NCI-H2107 treated with DMSO at 0.1 percent for 48 hours (cell line): ENCODE results near the gene CHCHD3.
"Not testable (repeated sequence)": the region's sequence is repeated elsewhere in the genome, so short reads cannot be mapped to it uniquely, and the experiment has no call there.

Experiments used
- DNase-seq: peaks from one replicate; lab custom pipeline; 2025; ENCODE audit not compliant: unreplicated experiment; lab: John Stamatoyannopoulos, UW

The CHCHD3 gene

DNA sequence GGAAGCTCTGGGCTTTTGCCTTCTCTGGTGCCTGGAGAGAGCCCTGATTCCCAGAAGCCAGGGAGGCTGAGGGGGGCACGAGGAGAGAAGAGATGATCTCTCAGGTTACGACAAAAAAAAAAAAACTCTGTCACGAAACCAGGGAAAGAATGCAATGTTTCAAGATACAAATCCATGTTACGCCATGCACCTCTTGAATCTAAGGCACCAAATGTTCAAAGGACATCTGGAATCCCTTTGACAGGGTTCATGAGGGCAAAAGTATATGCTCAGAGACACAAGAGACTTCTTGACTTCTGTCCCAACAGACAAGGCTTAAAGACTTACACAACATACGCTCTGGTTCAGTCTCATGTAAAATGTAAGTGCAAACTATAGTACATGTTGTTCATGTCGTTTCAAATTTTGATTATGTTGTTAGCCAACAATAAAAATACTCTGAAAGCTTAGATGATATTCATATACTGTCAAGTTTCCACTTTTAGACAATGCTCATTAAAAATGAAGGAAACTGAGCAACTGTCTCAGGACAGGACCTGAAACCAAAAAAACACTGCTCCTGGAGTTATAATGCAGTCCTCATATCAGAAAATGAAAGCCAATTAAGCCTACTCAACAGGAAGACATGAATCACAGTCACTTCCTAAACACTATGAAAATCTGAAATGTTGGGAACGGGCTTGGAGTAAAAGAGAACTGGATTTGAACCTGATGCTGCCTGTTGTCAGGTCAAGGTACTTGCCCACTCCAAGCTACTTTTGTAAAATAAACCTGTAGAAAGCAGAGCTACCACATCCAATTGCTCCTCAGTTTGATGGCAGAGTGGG lies 72.3 kb downstream of the CHCHD3 start:
- no peak for DNase-seq

DNA sequence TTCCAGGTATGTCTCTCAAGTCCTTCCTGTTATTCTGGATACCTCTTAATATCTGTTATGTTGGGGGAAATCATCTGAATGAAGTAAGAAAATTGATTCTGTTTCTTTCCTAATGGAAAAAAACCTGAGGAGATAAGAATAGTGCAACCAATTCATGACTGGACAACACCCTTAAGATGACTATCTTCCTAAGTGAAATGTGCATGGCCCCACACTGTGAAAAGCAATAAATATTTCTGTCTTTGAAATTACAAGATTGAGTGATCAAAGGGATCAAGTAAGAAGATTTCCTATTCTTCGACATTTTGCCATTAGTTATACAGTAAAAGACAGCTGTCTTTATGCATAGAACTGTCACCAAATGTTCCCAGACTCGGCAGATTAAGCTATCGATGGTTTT lies 73.9 kb downstream of the CHCHD3 start:
- no peak for DNase-seq

DNA sequence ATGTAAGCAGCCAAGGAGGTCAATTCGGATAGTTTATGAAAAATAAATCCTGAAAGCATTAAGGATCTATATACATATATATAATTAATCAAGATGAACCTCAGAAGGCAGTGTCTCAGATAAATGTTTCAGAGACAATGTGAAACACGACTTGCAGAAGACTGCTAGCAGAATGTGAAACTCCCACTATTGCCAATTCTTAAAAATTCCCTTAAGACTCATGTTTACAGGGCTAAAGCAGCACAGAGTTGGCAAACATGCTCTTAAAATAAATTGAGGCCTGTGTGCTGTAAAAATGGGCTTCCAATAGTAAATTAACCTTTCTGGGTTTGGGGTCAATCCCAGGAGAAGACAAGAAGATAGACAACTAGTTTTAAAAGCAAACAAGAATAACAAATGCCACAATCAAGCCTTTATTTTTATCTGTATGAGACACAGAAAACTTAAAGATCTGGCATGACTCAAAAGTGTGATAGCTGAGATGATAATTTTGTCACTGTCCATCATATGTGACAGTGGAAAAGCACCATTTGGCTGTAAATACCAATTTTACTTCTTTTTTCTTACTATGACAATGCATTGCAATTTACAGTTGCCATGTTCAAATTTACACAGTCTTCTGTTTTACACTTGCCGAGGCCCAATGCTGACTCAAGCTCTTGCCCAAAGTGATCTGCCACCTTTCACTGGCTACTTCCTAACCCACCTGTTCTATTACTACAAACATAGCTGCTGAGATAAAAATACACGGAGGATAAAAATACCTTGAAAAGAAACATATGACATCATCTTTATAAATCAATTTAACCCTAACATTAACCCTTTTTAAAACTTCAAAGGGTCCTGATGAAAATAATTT lies 78.6 kb downstream of the CHCHD3 start:
- DNase-seq = no peak

DNA sequence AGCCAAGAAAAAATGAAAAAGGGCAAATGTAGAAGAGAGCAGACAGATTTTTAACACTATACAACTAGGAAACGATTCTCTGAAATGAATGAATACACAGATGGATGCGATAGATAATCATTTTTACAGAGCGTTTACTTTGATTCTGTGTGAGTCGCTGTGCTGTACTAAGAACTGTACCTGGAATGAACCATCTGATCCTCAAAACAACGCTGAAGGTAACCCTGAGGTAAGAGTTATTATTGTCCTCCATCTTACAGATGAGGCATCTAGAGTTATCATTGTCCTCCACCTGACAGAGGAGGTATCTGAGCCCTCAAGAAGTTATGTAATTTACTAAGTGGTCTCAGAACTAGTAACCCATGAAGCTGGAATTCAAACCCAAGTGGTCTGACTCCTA lies 80.2 kb downstream of the CHCHD3 start:
- DNase-seq = no peak

DNA sequence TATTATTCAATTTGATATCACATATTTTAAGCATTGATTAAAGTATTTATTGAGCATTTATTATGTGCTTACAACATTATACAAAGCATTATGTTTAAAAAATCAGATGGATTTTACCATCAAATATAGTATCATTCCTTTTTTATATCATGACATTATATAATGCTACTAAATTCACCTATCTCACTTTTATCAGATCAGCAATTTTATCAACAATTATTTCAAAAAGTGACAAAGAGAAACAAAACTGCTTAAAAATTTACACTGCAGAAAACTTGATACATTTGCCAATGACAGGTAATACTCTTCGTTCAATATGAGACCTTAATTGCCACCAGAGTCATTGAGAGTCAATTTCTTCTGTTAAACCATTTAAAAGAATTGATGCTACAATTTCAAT lies 82.0 kb downstream of the CHCHD3 start:
- no peak for DNase-seq

DNA sequence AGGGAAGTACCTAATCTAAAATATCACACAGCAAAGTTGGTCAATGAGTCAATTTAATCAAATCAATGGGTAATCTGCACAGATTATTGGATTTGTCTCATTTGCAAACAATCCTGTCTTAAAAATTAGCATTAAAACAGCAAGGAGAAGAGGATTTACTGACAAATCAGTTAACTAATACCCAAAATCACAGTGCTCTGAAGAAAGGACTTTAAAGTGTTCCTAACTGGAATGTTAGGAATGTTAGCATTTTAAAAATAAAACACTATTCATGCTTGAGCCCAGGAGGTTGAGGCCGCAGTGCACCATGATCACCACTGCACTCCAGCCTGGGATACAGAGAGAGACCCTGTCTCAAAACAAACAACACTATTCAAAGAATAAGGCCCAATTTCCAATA lies 83.1 kb downstream of the CHCHD3 start:
- no peak for DNase-seq

DNA sequence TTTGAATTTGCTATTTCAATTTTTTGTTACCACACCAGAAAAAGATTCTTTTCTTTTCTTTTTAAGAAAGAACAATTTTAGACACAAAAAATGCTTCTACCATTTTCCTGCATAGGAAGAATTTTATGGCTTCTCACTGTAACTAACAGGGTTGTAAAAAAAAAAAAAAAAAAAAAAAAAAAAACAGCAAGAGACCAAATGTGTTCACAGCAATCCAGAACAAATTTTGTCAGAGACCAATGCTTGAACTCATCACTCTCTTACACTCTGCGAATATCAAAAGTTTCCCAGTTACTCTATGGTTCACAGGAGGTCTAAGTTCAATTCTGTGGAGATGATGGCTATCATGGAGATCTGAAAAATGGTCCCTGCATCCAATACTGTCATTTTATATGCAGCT lies 84.4 kb downstream of the CHCHD3 start:
- no peak for DNase-seq

DNA sequence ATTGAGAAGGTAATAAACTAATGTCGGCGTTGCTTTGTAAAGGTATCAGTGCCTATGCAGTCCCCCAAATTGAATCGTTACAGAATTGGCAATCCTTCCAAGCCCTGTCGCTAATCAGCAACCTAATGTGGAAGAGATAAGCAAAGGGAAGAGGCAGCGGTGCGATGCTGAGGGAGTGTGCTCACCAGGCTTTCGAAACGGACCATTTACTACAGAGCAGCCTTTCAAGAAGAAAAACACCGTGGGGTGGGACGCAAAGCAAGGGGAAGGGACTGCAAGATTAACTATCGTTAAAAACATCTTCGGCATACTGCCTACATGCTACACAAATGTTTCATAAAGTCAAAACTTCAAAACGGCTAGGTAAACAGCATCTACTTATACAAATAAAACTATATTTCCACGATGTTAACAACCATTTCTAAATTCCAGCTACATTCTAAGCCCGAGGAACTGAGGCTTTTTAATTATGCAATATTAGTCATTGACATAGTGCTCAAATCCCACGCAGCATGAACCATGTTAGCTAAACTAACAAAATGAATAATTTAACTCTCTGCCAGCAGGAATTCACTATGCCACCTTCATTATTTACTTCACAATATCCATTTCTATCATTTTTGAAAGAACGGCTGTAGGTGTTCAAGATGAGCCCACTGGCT lies 85.2 kb downstream of the CHCHD3 start:
- DNase-seq = no peak

DNA sequence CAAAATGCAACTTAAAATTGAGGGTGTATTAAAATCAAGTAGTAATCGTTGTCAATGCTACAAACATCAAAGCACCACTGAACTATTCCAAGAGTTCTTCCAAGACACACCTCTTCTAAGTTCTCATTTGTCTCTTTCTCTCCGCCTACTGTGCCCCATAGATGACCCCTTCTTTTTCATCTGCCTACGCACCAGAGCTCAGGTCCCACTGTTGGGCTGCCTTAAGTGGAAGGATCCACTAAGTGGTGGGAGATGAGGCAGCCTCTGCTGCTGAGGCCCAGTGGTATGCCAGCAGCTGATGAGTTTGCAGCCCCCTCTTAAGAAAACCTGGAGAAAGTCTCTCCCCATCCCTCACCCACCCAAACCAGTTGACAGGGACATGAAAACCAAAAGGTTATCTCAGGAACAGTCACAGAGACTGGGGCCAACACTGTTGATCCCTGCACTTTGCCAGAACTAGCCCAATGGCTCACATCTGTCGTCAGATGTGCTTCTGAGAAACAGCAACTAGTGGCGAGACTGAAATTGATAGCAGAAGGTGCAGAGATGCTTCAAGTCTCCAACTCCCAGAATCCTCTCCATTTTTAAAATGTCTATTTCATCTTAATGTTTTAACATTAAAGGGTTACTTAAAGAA lies 88.4 kb downstream of the CHCHD3 start:
- no peak for DNase-seq

DNA sequence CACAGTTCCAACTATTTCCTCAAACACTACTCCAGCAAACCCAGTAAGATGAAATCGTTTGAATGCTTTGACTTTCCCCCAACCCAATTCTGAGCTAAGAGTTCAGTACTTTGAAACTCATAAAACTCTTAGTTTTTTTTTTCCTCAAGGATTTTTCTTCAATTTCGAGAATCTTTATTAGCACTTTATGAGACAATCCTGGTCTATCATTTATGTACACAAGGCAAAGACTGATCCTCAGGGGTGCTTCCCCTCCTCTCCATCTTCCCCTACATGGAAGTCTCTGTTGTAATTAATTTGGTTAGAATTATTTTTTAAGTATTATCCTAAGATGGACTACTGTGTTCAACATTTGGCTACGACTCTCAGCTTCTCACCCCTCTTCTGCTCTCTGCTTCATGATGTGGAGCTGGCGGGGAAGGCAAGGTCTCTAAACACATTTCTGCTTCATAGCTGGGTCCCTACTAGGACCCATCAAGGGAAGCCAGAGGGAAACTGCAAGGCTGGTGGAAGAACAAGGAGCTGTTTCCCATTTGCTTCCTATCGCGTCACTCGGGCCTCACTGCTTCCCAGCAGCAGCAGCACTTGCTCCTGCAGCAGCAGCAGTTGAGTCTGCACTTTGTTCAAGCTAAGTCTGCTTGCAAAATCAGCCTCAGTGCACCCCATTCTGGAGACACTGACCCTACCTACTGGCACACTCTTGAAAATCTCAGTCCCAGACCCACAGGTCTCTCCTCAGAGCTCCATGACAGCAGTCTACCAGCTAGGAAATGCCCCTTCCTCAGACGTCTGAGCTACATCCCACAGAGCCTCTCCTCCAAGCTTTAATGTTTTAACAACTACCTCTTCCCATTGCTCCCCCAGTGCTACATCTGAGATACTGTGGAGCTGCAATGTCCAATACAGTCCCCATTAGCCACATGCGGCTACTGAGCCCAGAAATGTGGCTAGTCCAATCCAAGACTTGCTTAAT lies 90.0 kb downstream of the CHCHD3 start:
- no peak for DNase-seq

DNA sequence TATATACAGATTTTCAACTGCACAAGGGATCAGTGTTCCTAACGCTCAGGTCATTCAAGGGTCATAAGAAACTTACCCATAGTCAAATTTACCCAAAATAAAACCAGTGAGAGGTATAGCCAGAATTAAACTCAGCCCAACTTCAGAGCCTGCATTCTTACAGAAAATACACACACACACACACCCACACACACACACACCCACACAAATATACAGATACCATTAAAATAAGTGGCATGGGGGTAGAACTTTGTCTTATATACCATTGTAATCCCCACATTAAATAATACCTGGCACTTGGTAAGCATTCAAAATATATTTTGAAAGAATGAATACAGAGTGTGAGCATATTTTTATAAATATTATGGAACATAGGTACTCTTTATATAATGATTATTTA lies 93.8 kb downstream of the CHCHD3 start:
- DNase-seq = no peak

DNA sequence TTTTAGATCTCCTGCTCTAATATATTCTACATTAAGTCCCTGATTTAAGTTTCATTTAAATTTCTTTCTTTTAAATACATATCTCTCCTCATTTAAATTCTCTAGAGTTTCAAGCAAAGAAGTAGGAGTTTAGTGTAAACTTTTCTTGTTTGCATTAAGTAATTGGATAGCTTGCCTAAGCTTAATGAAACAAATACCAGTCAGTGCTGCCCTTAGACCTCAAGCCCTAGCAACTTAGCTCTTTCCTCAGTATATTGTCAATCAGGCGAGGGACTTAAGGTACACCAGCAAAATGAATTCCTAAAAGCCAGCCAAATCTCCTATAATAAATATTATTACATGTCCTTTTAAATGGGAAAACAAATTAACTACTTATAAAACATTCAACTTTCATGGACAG lies 101.5 kb downstream of the CHCHD3 start:
- no peak for DNase-seq

DNA sequence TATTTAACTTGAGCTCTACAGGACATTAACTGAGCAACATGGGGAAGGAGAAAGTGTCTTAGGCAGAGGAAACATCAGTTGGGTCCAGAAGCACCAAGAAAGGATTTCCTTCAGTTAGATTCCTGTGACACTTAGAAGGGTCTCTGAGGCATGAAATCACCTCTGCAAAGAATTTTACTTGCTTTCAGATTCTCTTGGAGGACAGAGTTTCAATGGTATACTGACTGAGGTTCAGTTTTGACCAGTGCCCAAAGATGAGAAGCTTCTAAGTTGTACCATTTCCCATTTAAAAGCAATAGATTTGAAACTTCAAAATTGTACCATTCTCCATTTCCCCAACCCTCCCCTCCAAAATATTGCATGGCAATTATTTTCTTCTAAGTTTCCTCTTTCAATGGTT lies 102.4 kb downstream of the CHCHD3 start:
- DNase-seq = no peak

DNA sequence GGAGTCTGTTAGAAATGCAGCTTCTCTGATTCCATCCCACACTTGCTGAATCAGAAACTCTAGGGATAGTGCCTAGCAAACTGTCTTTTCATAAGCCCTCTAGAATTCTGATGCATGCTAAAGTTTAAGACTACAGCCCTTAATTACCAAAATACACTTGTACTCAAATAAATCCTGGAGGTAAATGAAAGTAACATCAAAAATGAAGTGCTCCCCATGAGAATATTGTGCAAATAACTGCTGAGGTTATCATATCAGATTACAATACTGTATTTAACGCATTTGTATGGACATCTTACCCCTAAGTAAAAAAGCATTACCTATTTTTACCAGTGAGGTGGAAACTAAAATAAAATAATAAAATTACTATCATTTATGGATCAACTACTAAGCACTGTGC lies 104.7 kb downstream of the CHCHD3 start:
- peak; percentile 19 for DNase-seq

DNA sequence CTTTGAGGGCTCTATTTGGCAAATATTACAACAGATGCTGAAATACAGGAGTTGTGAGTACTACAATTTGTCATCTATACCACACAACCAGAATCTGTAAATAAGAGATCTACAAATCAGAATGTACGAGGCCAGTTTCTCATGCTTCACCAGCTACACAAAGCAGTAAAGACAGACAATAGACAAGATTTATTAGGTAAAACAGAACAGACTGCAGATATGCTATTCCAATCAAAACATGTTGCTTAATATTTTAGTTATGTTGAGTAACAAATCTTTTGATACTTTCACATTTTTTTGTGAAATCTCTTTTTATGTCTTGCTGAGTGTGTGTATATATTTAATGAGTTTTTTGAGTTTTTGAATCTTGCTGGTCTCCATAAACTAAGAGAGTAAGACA lies 109.1 kb downstream of the CHCHD3 start:
- no peak for DNase-seq

DNA sequence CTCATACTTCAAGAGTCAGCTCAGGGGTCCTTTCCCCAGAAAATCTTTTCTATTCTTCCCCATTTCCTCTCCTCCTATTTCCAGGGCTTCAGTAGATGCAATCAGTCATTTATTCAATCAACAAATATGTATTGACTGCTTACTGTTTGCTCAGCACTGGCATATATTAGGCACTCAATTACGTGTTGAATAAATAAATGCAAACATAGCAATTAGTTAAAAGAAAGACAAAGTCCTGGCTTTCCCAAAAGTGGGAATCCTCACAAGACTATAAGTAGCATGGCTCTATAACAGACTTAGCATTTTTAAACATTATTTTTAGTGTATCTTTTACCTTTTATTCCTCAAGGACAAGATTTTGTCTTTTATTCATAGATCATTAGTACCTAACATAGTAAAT lies 111.6 kb downstream of the CHCHD3 start:
- DNase-seq = no peak

DNA sequence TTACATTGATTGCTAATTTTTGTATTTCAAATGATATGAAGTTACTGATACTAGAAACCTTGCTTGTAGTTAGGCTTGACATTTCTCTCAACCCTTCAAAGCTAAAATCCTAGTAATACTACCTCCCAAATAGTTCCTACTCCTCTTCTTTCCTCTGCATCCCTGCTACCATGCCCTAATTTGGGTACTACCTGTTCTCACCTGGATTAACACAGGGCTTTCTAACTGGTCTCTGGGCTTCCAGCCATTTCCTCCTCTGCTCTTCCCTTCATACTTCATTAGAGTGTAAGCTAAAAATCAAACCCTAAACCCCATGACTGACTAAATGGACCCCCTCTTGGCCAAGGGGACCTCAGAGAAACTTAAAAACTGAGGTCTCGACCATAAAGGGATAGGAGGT lies 112.4 kb downstream of the CHCHD3 start:
- DNase-seq = no peak

DNA sequence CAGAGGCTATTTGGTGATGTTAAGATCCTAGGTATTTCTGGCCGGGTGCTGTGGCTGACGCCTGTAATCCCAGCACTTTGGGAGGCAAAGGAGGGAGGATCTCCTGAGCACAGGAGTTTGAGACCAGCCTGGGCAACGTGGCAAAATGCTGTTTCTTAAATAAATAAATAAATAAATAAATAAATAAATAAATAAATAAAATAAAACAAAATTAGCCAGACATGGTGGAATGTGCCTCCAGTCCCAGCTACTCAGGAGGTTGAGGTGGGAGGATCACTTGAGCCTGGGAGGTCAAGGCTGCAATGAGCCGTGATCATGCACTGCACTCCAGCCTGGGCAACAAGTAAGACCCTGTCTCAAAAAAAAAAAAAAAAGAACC lies 114.4 kb downstream of the CHCHD3 start:
- not testable (repeated sequence) for DNase-seq

DNA sequence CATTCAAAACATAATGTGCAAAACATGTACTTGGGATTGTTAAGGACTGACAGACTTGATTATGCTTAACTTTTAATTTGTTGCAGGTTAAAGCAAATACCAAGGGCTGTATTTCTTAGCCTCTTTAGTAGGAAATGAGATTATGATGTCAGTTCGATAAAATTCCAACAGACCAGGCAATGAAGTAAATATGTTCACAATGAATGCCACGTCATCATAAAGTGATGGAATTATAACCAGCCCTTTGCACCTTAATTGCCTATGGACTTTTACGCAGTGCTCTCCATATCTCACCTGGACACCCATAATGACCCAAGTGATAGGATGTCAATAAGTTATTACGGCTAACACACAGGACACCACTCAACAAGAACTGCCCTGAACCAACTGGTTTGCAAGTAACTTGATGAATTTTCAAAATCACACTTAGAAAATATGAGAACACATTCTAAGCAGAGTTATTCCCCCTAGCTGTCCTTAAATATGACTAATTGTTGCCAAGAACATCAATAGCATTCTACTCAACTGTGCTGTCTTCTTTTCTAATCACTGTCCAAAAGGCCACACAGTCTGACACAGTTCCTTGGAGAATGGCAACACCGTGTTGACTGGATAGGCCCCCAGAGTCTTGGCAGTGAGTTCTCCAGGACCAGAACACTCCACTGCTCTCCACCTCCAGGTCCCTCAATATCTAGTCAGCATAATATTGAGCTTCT lies 115.0 kb downstream of the CHCHD3 start:
- no peak for DNase-seq

DNA sequence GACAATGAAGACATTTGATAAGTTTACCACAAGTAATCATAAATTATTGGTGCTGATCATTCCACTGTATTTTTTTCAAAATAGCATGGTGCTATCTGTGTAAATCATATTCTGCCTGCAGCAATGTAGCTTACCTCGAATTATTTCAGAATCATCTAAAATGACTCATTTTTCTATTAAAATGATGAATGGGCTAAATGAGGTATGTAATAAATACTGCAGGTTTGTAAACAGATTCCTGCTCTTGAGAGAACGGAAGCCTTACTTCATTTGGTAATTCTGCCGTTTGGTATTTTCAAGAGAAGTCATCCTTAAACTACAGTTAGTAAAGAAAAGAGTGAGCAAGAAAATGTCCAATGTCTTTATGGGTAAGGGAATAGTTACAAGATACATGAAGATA lies 115.9 kb downstream of the CHCHD3 start:
- DNase-seq = no peak
